Stomach (tissue), 9 donors: ENCODE results near the gene CA11. TPM values are rescaled to one million over a fixed set of nuclear protein-coding genes. Genes with fewer than 3 reads are reported as not detected.
"Not testable (repeated sequence)": the region's sequence is repeated elsewhere in the genome, so short reads cannot be mapped to it uniquely, and the experiment has no call there.

ENCODE experiments used
- DNase-seq, 2 donors: peaks; one replicate each; pipeline versions ENCODE4 v3.0.0 to v3.0.0-alpha.2; 2013 to 2019
- H3K27ac ChIP-seq, 5 donors: fragments of 200-600 bp in 4 of 5; sonication (generic) in 4 of 5; one replicate each; pipeline ENCODE4 v1.5.1; 2013 to 2019; ENCODE audit warnings: mild to moderate bottlenecking in 1 of 5, moderate library complexity in 1 of 5
- H3K27me3 ChIP-seq, 3 donors: fragments of 200-600 bp; sonication (generic); one replicate each; pipeline ENCODE4 v1.5.1; 2017 to 2019; ENCODE audit warnings: mixed run types in 1 of 3
- H3K36me3 ChIP-seq, 4 donors: fragments of 200-600 bp; sonication (generic); 1 replicate in 3 of 4; 2 replicates in 1 of 4; pipeline ENCODE4 v1.5.1; 2016 to 2019
- H3K4me1 ChIP-seq, 4 donors: fragments of 200-600 bp; sonication (generic); one replicate each; pipeline ENCODE4 v1.5.1; 2016 to 2019
- H3K4me3 ChIP-seq, 4 donors: fragments of 200-600 bp; sonication (generic) in 3 of 4; one replicate each; pipeline ENCODE4 v1.5.1; 2016 to 2019; ENCODE audit warnings: mild to moderate bottlenecking in 1 of 4
- H3K9me3 ChIP-seq, 4 donors: fragments of 200-600 bp; sonication (generic); one replicate each; pipeline ENCODE4 v1.5.1; 2016 to 2019
- EP300 ChIP-seq: sonication (generic); formaldehyde crosslinking; IDR thresholded peaks from one replicate; pipeline ENCODE4 v1.6.1; 2017; ENCODE audit warnings: antibody characterized with exemption
- POLR2A ChIP-seq, 4 donors: fragments of 450-650 bp; IDR thresholded peaks; one replicate each; pipeline ENCODE4 v1.6.1; 2016; ENCODE audit warnings: antibody characterized with exemption in 4 of 4, control low read depth in 2 of 4, mild to moderate bottlenecking in 1 of 4, moderate library complexity in 1 of 4
- POLR2AphosphoS5 ChIP-seq, 3 donors: sonication (generic); formaldehyde crosslinking; IDR thresholded peaks; one replicate each; pipeline ENCODE4 v1.6.1; 2016; ENCODE audit warnings: antibody characterized with exemption in 3 of 3
- WGBS, 5 donors: extraction: QIAGEN DNeasy Blood & Tissue Kit in 3 of 5; methylation state at CpG; one replicate each; pipeline versions ENCODE4 v1.1.5 to v1.1.7; 2013 to 2018; 5-methylcytosine and 5-hydroxymethylcytosine counted together
- intact Hi-C: fragments of 100-400 bp; cut with DNase I; formaldehyde crosslinking; loops from one replicate; pipeline ENCODE4 v1.15.1; 2023; ENCODE audit warnings: low total_unique reads
- polyA plus RNA-seq, 3 donors: library from polyadenylated mRNA; stranded (reverse); fragments of 200-250 nt; gene quantifications; one replicate each; pipeline ENCODE4 v1.2.3, GENCODE V29; 2013
- total RNA-seq, 5 donors: library from RNA; depleted of rRNA; stranded (reverse); fragments of >200 nt; gene quantifications; one replicate each; pipeline versions ENCODE4 v1.1.0 to v1.2.3, GENCODE V29; 2014 to 2016
- TF ChIP-seq, protein P1 (sequence below), 7 experiments: fragments of 450-650 bp in 4 of 7; fragments of 200-600 bp in 3 of 7; sonication (generic) in 3 of 7; IDR thresholded peaks; one replicate each; pipeline ENCODE4 v1.5.1; 2016 to 2019; ENCODE audit warnings: antibody characterized with exemption in 7 of 7, control low read depth in 2 of 7, mild to moderate bottlenecking in 1 of 7
- donor health status: healthy with polysubstance abuse.
- donor health status: Bipolar disorder and iron deficiency.
- donor health status: healthy.

The CA11 gene
- total and polyA plus RNA-seq, 8 donors = 1.8 to 33.0 (median 15.8) TPM; not detected in 1

DNA sequence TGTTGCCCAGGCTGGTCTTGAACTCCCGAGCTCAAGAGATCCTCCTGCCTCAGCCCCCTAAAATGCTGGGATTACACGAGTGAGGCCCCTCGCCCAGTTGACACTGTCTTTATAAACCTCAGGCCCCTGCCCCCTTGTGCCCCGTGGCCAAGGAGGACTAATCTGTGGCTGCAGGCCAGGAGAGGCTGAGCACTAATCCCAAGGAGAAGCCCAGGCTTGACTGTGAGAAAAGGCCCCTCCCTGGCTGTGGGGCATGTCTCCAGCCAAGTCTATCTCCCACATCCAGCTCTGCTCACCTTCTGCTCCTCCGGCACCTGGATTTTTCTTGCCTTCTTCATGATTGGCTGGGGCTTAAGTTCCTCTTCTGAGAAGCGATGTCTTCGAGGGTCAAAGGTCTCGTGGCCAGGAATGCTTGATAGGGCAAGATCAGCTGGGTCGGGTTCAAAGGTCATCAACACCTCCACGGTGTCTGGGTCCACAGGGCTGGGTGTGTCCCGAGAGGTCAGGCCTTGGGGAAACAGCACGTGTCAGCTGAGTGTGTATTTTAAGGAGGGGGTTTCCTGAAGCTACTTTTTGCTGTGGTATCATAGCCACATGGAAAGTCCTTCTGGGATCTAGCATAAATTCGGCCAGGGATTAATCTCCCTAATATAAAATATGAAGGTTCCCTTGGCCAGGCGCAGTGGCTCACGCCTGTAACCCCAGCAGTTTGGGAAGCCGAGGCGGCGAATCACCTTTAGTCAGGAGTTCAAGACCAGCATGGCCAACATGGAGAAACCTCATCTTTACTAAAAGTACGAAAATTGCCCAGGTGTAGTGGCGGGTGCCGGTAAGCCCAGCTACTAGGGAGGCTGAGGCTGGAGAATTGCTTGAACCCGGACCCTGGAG lies 12.6 kb downstream of the CA11 start:
- TF ChIP-seq POLR2A (IDR thresholded peaks at IDR 0.05) (no peak), EP300 (no peak)
- TF ChIP-seq, protein P1, sequence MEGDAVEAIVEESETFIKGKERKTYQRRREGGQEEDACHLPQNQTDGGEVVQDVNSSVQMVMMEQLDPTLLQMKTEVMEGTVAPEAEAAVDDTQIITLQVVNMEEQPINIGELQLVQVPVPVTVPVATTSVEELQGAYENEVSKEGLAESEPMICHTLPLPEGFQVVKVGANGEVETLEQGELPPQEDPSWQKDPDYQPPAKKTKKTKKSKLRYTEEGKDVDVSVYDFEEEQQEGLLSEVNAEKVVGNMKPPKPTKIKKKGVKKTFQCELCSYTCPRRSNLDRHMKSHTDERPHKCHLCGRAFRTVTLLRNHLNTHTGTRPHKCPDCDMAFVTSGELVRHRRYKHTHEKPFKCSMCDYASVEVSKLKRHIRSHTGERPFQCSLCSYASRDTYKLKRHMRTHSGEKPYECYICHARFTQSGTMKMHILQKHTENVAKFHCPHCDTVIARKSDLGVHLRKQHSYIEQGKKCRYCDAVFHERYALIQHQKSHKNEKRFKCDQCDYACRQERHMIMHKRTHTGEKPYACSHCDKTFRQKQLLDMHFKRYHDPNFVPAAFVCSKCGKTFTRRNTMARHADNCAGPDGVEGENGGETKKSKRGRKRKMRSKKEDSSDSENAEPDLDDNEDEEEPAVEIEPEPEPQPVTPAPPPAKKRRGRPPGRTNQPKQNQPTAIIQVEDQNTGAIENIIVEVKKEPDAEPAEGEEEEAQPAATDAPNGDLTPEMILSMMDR (IDR thresholded peaks at IDR 0.05) = no peak
- peaks cover 65 to 90% (median 86%) of the 10 kb centered on the region in 4 donors for H3K4me1 ChIP-seq
- H3K27me3 ChIP-seq = no peaks in the 10 kb centered on the region
- peaks cover 0 to 31% (median 15%) of the 10 kb centered on the region in 4 donors for H3K36me3 ChIP-seq
- peak overlapping the region in 3 of 4 donors; percentile 62 to 81 (median 77) for H3K4me3 ChIP-seq
- peak in 1 of 2 donors; percentile 47 for DNase-seq
- WGBS, 5 donors = 54 to 60% (median 56%) methylated on average over 22 of the region's 22 CpGs
- H3K27ac ChIP-seq = peak overlapping the region; percentile 3 to 98 (median 93)
- intact Hi-C loops = no loop called here
- no peaks in the 10 kb centered on the region for H3K9me3 ChIP-seq

DNA sequence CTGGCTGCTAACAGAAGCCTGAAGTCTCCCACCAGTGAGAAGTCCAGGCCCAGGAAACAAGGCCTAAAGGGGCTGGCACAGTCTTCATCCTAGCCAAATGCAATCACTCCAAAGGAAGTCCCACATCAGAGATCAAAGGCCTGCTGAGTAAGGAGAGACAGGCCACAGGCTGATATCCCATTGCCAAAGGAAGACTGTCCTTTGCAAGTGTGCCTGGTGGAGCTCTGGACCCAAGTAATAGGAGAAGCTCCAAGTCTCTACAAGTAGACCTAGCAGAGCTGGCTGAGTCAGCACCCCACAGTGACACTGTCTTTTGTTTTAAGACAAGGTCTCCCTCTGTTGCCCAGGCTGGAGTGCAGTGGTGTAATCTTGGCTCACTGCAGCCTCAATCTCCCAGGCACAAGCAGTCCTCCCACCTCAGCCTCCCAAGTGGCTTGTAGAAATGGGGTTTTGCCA lies 13.3 kb downstream of the CA11 start:
- TF ChIP-seq, protein P1 (IDR thresholded peaks at IDR 0.05) = no peak
- no peak for TF ChIP-seq POLR2A (IDR thresholded peaks at IDR 0.05)
- no peak for TF ChIP-seq POLR2AphosphoS5 (IDR thresholded peaks at IDR 0.05)
- TF ChIP-seq EP300 = no peak
- no peak for DNase-seq
- H3K27ac ChIP-seq = peak overlapping the region; percentile 3 to 98 (median 93)
- H3K4me3 ChIP-seq = no peak overlapping the region
- intact Hi-C loops = no loop called here
- H3K9me3 ChIP-seq = no peaks in the 10 kb centered on the region
- no peaks in the 10 kb centered on the region for H3K27me3 ChIP-seq
- H3K4me1 ChIP-seq = peaks cover 64 to 95% (median 86%) of the 10 kb centered on the region in 4 donors
- H3K36me3 ChIP-seq = peaks cover 0 to 31% (median 18%) of the 10 kb centered on the region in 4 donors

DNA sequence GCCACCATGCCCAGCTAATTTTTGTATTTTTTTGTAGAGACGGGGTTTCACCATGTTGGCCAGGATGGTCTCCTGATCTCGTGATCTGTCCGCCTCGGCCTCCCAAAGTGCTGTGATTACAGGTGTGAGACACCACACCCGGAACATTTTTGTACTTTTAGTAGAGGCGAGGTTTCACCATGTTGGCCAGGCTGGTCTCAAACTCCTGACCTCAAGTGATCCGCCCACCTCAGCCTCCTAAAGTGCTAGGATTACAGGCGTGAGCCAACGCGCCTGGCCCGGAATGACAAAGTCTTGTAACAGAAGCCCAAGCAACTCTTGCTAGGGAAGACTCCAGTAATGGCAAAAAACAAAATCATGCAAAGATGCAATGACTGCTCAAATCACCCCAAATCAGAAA lies 13.7 kb downstream of the CA11 start:
- 78 to 88% (median 87%) methylated on average over 11 of the region's 11 CpGs for WGBS, 5 donors
- H3K27me3 ChIP-seq, H3K4me3 ChIP-seq, H3K9me3 ChIP-seq, DNase-seq, intact Hi-C loops: not testable (repeated sequence)
- Histone ChIP-seq H3K36me3 (peaks cover 0 to 33% (median 19%) of the 10 kb centered on the region in 4 donors), H3K27ac (peak overlapping the region in 4 of 5 donors; percentile 90 to 98 (median 96)), H3K4me1 (peaks cover 64 to 99% (median 89%) of the 10 kb centered on the region in 4 donors)

DNA sequence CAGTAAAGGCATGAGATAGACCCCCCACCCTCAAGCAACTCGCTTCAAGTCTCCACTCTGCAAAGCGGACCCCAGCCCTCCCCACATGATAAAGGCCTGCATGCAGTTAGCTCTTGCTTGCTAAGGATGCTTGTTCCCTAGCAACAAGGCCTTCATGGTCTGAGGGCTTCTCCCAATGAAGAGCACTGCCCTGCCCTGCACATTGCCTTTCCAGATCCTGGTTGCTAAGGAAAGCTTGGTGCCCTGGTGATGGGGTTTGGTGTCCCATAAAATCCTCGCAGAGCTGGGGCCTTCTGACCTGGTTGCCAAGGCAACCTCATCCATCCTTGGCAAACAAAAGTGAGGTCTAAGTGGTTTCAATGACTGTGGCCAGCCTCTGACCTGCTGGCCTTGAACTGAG lies 14.8 kb downstream of the CA11 start:
- DNase-seq = peak in 1 of 2 donors; percentile 48
- Histone ChIP-seq H3K4me3 (peak overlapping the region in 2 of 4 donors; percentile 15 to 31), H3K4me1 (peaks cover 56 to 98% (median 84%) of the 10 kb centered on the region in 4 donors), H3K27me3 (no peaks in the 10 kb centered on the region), H3K36me3 (peaks cover 0 to 42% (median 21%) of the 10 kb centered on the region in 4 donors), H3K9me3 (no peaks in the 10 kb centered on the region), H3K27ac (peak overlapping the region; percentile 85 to 98 (median 93))
- intact Hi-C loops = no loop called here
- WGBS, 5 donors = 38 to 78% (median 55%) methylated on average over 3 of the region's 3 CpGs
- TF ChIP-seq, protein P1 (IDR thresholded peaks at IDR 0.05) = no peak
- TF ChIP-seq EP300 (no peak), POLR2AphosphoS5 (IDR thresholded peaks at IDR 0.05) (no peak), POLR2A (IDR thresholded peaks at IDR 0.05) (no peak)
